ENCODE data around the gene ADGB. TPM values are rescaled to one million over a fixed set of nuclear protein-coding genes. Genes with fewer than 3 reads are reported as not detected.

Gene ADGB
- total RNA-seq, 1 experiment from 2014 or later: not detected

- ATAC-seq (peak; percentile 76), DNase-seq (peak; percentile 66)
- ChIA-PET CTCF (no interaction called here), POLR2A (ENCODE audit: unreplicated experiment) (no interaction called here)
- H3K9me2 ChIP-seq (replicated peaks; ENCODE audit: low read length): no peaks in the 10 kb centered on the region
- H3K79me2 ChIP-seq (ENCODE audit: low read length): no peaks in the 10 kb centered on the region
- H3K27me3 ChIP-seq (ENCODE audit: low read length): no peaks in the 10 kb centered on the region
- intact Hi-C loops (cut with micrococcal nuclease): no loop called here
- no peak overlapping the region for H3K4me2 ChIP-seq (ENCODE audit: low read length)
- no TSS peak for BruUV-seq (replicated peaks)
- no peak overlapping the region for H3K27ac ChIP-seq (ENCODE audit: low read length)
- H3K4me3 ChIP-seq (ENCODE audit: low read length): no peak overlapping the region
- TF ChIP-seq EZH2 (IDR thresholded peaks at IDR 0.05; ENCODE audit: low read length, unreplicated experiment): no peak
- TF ChIP-seq EZH2phosphoT487 (IDR thresholded peaks at IDR 0.05; ENCODE audit: borderline replicate concordance, low read length): no peak
- TF ChIP-seq, protein P1, sequence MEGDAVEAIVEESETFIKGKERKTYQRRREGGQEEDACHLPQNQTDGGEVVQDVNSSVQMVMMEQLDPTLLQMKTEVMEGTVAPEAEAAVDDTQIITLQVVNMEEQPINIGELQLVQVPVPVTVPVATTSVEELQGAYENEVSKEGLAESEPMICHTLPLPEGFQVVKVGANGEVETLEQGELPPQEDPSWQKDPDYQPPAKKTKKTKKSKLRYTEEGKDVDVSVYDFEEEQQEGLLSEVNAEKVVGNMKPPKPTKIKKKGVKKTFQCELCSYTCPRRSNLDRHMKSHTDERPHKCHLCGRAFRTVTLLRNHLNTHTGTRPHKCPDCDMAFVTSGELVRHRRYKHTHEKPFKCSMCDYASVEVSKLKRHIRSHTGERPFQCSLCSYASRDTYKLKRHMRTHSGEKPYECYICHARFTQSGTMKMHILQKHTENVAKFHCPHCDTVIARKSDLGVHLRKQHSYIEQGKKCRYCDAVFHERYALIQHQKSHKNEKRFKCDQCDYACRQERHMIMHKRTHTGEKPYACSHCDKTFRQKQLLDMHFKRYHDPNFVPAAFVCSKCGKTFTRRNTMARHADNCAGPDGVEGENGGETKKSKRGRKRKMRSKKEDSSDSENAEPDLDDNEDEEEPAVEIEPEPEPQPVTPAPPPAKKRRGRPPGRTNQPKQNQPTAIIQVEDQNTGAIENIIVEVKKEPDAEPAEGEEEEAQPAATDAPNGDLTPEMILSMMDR (conservative IDR thresholded peaks at IDR 0.05; ENCODE audit: low read depth, low read length): peak; percentile 75
- H3K9me3 ChIP-seq (ENCODE audit: low read length): no peaks in the 10 kb centered on the region
- no peaks in the 10 kb centered on the region for H3K36me3 ChIP-seq (ENCODE audit: low read depth, low read length)
- H3F3A ChIP-seq (ENCODE audit: low read length, unreplicated experiment): no peaks in the 10 kb centered on the region
- no peaks in the 10 kb centered on the region for H4K20me1 ChIP-seq (ENCODE audit: low read length)
- no peak overlapping the region for H2AFZ ChIP-seq (ENCODE audit: low read length)
- H3K9ac ChIP-seq (ENCODE audit: low read length): no peak overlapping the region
- no peaks in the 10 kb centered on the region for H3K4me1 ChIP-seq (ENCODE audit: insufficient read depth, low read length)
Observed at GRCh38 chr6:146785001-146785585, 186.3 kb downstream of the ADGB start.

GRCh38 chr6:146787876-146788508, 189.2 kb downstream of the ADGB start:
- BruUV-seq (replicated peaks): no TSS peak
- Histone ChIP-seq H3K4me1 (ENCODE audit: insufficient read depth, low read length) (no peaks in the 10 kb centered on the region; the same call in 1 of the 2 replicates), H3K9me2 (replicated peaks; ENCODE audit: low read length) (no peaks in the 10 kb centered on the region), H3K27me3 (ENCODE audit: low read length) (no peaks in the 10 kb centered on the region), H3F3A (ENCODE audit: low read length, unreplicated experiment) (no peaks in the 10 kb centered on the region), H4K20me1 (ENCODE audit: low read length) (no peaks in the 10 kb centered on the region), H3K36me3 (ENCODE audit: low read depth, low read length) (no peaks in the 10 kb centered on the region), H3K9ac (ENCODE audit: low read length) (no peak overlapping the region), H2AFZ (ENCODE audit: low read length) (no peak overlapping the region), H3K4me3 (ENCODE audit: low read length) (no peak overlapping the region), H3K4me2 (ENCODE audit: low read length) (no peak overlapping the region), H3K27ac (ENCODE audit: low read length) (no peak overlapping the region), H3K9me3 (ENCODE audit: low read length) (no peaks in the 10 kb centered on the region), H3K79me2 (ENCODE audit: low read length) (no peaks in the 10 kb centered on the region)
- no peak for TF ChIP-seq EZH2 (IDR thresholded peaks at IDR 0.05; ENCODE audit: low read length, unreplicated experiment)
- no peak for TF ChIP-seq EZH2phosphoT487 (IDR thresholded peaks at IDR 0.05; ENCODE audit: borderline replicate concordance, low read length)
- TF ChIP-seq, protein P1 (conservative IDR thresholded peaks at IDR 0.05; ENCODE audit: low read depth, low read length): no peak
- ATAC-seq (no peak), DNase-seq (no peak)
- ChIA-PET POLR2A (ENCODE audit: unreplicated experiment) (no interaction called here), CTCF (no interaction called here)
- intact Hi-C loops (cut with micrococcal nuclease): no loop called here

DNA sequence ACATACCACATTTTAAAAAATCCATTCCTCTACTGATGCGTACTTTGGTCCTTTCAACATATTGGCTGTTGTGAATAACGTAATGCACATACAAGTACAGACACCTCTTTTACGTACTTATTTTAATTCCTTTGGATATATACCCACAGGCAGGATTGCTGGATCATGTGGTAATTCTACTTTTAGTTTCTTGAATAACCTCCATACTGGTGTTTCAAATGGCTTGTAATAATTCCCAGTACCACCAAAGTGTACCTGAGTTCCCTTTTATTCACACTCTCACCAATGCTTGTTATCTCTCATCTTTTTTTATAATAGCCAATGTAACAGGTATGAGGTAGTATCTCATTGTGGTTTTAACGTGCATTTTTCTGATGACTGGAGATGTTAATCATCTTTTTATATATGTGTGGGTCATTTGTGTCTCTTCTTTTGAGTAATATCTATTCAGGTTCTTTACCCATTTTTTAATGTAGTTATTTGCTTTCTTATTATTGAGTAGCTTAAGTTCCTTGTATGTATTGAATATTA, 191.9 kb downstream of the ADGB start:
- H3K27me3 ChIP-seq (ENCODE audit: low read length): no peaks in the 10 kb centered on the region
- no peaks in the 10 kb centered on the region for H3K9me3 ChIP-seq (ENCODE audit: low read length)
- no peak overlapping the region for H3K4me3 ChIP-seq (ENCODE audit: low read length)
- H4K20me1 ChIP-seq (ENCODE audit: low read length): no peaks in the 10 kb centered on the region
- BruUV-seq (replicated peaks): no TSS peak
- POLR2A ChIA-PET (ENCODE audit: unreplicated experiment): no interaction called here
- TF ChIP-seq EZH2phosphoT487 (IDR thresholded peaks at IDR 0.05; ENCODE audit: borderline replicate concordance, low read length) (no peak), EZH2 (IDR thresholded peaks at IDR 0.05; ENCODE audit: low read length, unreplicated experiment) (no peak)
- TF ChIP-seq, protein P1 (conservative IDR thresholded peaks at IDR 0.05; ENCODE audit: low read depth, low read length): no peak
- no peak for ATAC-seq
- H3K27ac ChIP-seq (ENCODE audit: low read length): no peak overlapping the region
- no peak overlapping the region for H2AFZ ChIP-seq (ENCODE audit: low read length)
- peak; percentile 38 for DNase-seq
- CTCF ChIA-PET: no interaction called here
- H3K36me3 ChIP-seq (ENCODE audit: low read depth, low read length): no peaks in the 10 kb centered on the region
- H3K79me2 ChIP-seq (ENCODE audit: low read length): no peaks in the 10 kb centered on the region
- no peak overlapping the region for H3K9ac ChIP-seq (ENCODE audit: low read length)
- H3F3A ChIP-seq (ENCODE audit: low read length, unreplicated experiment): no peaks in the 10 kb centered on the region
- H3K4me2 ChIP-seq (ENCODE audit: low read length): no peak overlapping the region
- no peaks in the 10 kb centered on the region; the same call in 1 of the 2 replicates for H3K4me1 ChIP-seq (ENCODE audit: insufficient read depth, low read length)
- intact Hi-C loops (cut with micrococcal nuclease): no loop called here
- H3K9me2 ChIP-seq (replicated peaks; ENCODE audit: low read length): no peaks in the 10 kb centered on the region
